Neural cell (in vitro differentiated cells): Measurements from ENCODE around the gene PGA3. TPM values are rescaled to one million over a fixed set of nuclear protein-coding genes. Genes with fewer than 3 reads are reported as not detected.
"Not testable (repeated sequence)": the region's sequence is repeated elsewhere in the genome, so short reads cannot be mapped to it uniquely, and the experiment has no call there.

ENCODE experiments used
- H2AFZ ChIP-seq: fragments of 200-600, 300-800 bp; sonication (generic), shearing (Covaris generic); 2 replicates; pipeline ENCODE4 v1.6.0; 2014; ENCODE audit warnings: low read depth, mild to moderate bottlenecking, antibody characterized with exemption, low read length, moderate library complexity
- H3F3A ChIP-seq: fragments of 200-600 bp; shearing (Covaris generic); 2 replicates; pipeline ENCODE4 v1.6.1; 2016; ENCODE audit warnings: mild to moderate bottlenecking, moderate library complexity, mixed read lengths, antibody characterized with exemption, low read length; ENCODE audit not compliant: insufficient read depth, poor library complexity, severe bottlenecking
- H3K27ac ChIP-seq: fragments of 200-600, 300-800 bp; sonication (generic), shearing (Covaris generic); 2 replicates; pipeline ENCODE4 v1.5.1; 2014; ENCODE audit warnings: mild to moderate bottlenecking, low read length, moderate library complexity
- H3K27me3 ChIP-seq: fragments of 300-800, 200-600 bp; sonication (generic), shearing (Covaris generic); 2 replicates; pipeline ENCODE4 v1.6.0; 2014; ENCODE audit warnings: mild to moderate bottlenecking, low read depth, low read length, moderate library complexity; ENCODE audit not compliant: insufficient read depth
- H3K36me3 ChIP-seq: fragments of 300-800, 200-600 bp; sonication (generic), shearing (Covaris generic); 2 replicates; pipeline ENCODE4 v1.5.1; 2014; ENCODE audit warnings: mild to moderate bottlenecking, antibody characterized with exemption, low read length, moderate library complexity; ENCODE audit not compliant: insufficient read depth
- H3K4me2 ChIP-seq: fragments of 300-800, 200-600 bp; sonication (generic), shearing (Covaris generic); 2 replicates; pipeline ENCODE4 v1.6.0; 2014; ENCODE audit warnings: mild to moderate bottlenecking, low read length
- H3K4me3 ChIP-seq: fragments of 300-800, 200-600 bp; sonication (generic), shearing (Covaris generic); 2 replicates; pipeline ENCODE4 v1.5.1; 2014; ENCODE audit warnings: mild to moderate bottlenecking, low read length, moderate library complexity
- H3K79me2 ChIP-seq: fragments of 200-600 bp; shearing (Covaris generic); replicated peaks from 2 replicates; pipeline ENCODE4 v1.6.0; 2014; ENCODE audit warnings: mild to moderate bottlenecking, low read length, moderate library complexity; ENCODE audit not compliant: insufficient read depth
- H3K9ac ChIP-seq: fragments of 300-800, 200-600 bp; sonication (generic), shearing (Covaris generic); 2 replicates; pipeline ENCODE4 v1.6.1; 2016; ENCODE audit warnings: mild to moderate bottlenecking, low read length, mixed read lengths
- H3K9me2 ChIP-seq: fragments of 200-600 bp; shearing (Covaris generic); 2 replicates; pipeline ENCODE4 v1.6.1; 2016; ENCODE audit warnings: mild to moderate bottlenecking, low read length, mixed read lengths; ENCODE audit not compliant: insufficient read depth
- H3K9me3 ChIP-seq: fragments of 200-600, 300-800 bp; sonication (generic), shearing (Covaris generic); 2 replicates; pipeline ENCODE4 v1.6.1; 2016; ENCODE audit warnings: mild to moderate bottlenecking, mixed run types, low read length, moderate library complexity, mixed read lengths
- H4K20me1 ChIP-seq: fragments of 200-600 bp; shearing (Covaris generic); 2 replicates; pipeline ENCODE4 v1.6.1; 2016; ENCODE audit warnings: mild to moderate bottlenecking, mixed run types; ENCODE audit not compliant: insufficient read depth
- polyA plus RNA-seq: library from polyadenylated mRNA; depleted of rRNA; stranded (reverse); fragments of >200 nt; gene quantifications from 2 replicates; pipeline ENCODE4 v1.2.3, GENCODE V29; 2014

Gene PGA3
- polyA plus RNA-seq, 1 donor from 2014 or later = not detected

DNA sequence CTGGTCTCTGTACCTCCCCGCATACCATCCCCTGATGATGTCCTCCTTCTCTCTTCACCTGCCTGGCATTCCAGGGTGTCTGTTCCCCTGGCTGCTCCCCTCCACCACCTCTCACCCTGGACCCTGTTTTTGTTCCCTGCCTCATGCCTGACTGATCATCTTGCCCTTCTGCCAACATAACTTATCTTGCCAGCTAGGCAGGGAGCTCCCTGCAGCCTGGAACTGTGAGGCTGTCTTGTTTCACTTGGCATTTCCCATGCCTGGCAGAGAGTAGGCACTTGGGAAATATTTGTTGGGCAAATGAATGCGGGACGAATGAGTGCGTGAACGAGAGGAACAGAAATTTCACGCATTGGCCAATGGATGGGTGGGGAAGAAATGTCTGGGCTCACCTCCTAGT is 26.1 kb downstream of the PGA3 start:
- not testable (repeated sequence) for H3K27ac ChIP-seq, H3K27me3 ChIP-seq, H4K20me1 ChIP-seq, H3F3A ChIP-seq, H3K36me3 ChIP-seq, H3K9me2 ChIP-seq, H2AFZ ChIP-seq, H3K79me2 ChIP-seq, H3K4me3 ChIP-seq, H3K4me2 ChIP-seq, H3K9ac ChIP-seq, H3K9me3 ChIP-seq

DNA sequence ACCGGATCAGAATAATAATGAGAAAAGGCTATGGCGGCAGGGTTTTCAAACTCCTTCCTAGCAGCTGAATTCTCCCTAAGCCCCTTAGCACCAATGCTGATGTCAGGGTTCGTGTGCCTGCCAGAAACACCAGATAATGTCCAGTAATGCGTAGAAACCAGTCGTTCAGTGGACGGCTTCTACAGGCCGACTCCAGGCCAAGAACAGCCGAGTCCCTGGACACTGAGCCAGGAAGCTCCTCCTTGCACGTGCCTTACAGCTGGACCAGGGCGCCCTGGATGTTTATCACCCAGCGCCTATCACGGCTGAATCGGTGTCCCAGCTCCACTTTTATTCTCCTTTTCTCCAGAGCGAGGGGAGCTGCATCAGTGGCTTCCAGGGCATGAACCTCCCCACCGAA is 27.7 kb downstream of the PGA3 start:
- H3K9me2 ChIP-seq, H3K4me2 ChIP-seq, H3K9me3 ChIP-seq: not testable (repeated sequence)

DNA sequence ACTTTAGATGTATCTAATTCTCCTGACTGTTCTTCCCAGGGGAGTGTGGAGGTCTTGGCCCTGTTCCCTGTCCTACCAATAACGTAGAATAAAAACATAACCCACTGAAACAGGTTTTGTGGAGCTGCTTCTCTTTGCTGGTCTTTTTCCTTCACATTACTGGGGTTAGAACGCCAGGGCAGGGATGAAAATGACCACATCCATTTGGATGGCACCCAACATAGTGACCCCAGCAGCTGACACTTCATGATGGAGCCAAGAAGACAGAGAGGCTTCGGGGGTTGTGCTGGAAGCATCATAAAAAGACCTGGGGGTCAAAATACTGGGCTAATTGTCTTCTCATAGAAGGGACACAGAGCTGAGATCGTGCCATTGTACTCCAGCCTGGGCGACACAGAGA is 28.3 kb downstream of the PGA3 start:
- not testable (repeated sequence) for H3K27ac ChIP-seq, H3K79me2 ChIP-seq, H2AFZ ChIP-seq, H3K9ac ChIP-seq, H4K20me1 ChIP-seq, H3K27me3 ChIP-seq, H3K4me2 ChIP-seq, H3K4me3 ChIP-seq, H3K9me3 ChIP-seq, H3K9me2 ChIP-seq, H3K36me3 ChIP-seq, H3F3A ChIP-seq

More for the DNA sequence above, 27.7 kb downstream of the PGA3 start:
- H3K27me3 ChIP-seq, H3K27ac ChIP-seq, H4K20me1 ChIP-seq, H3K36me3 ChIP-seq, H3K4me3 ChIP-seq, H2AFZ ChIP-seq, H3K79me2 ChIP-seq, H3K9ac ChIP-seq, H3F3A ChIP-seq: not testable (repeated sequence)

DNA sequence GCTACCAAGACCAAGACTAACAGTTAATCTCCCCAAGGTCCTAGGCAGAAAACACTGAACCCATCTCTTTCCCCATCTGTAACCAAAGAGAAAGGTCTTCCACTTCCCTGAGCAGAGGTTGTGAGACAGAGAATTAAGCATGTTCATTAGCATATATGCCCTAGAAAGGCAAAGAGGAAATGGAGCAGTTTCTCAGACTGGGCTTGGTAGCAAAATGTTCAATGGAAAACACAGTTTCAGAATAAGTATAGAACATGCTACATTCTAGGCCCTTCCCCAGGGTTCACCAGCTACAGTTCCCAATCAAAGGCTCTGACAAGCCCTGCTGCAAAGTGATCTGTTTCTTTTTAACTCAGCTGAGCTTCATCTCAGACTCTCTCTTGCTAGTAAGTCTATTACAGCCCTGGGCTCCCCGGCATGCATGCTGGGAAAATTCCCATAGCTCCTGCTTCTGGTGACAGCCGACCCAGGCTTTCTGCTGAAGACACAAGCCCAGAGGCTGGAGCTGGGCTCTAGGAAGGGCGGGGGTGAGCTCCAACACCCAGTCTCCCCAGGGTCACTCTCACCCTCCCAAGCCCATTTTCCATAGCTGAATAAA is 29.3 kb downstream of the PGA3 start:
- not testable (repeated sequence) for H2AFZ ChIP-seq, H3K27me3 ChIP-seq, H3K4me3 ChIP-seq

DNA sequence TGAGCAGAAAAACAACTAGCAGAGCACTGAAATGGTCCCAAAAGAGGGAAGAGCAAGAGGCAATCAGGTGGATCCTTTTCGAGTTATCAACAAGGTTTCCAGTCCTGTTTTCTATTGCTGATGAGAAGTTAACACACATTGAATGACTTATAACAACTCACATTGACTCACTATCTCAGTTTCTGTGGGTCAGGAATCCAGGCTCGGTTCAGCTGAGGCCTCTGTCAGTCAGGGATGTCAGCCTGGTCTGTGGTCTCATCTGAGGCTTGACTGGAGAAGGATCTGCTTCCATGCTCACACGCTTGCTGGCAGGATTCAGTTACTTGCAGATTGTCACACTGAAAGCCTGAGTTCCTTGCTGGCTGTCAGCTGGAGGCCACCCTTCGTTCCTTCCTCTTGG is 33.8 kb downstream of the PGA3 start:
- H3K27ac ChIP-seq, H3K36me3 ChIP-seq, H2AFZ ChIP-seq, H3K4me3 ChIP-seq, H3K9me2 ChIP-seq, H3K9ac ChIP-seq, H4K20me1 ChIP-seq, H3K79me2 ChIP-seq, H3F3A ChIP-seq, H3K9me3 ChIP-seq, H3K4me2 ChIP-seq, H3K27me3 ChIP-seq: not testable (repeated sequence)

More for the DNA sequence above, 29.3 kb downstream of the PGA3 start:
- not testable (repeated sequence) for H3K9me3 ChIP-seq, H3K9me2 ChIP-seq, H3K4me2 ChIP-seq, H4K20me1 ChIP-seq, H3K36me3 ChIP-seq, H3K79me2 ChIP-seq, H3F3A ChIP-seq, H3K27ac ChIP-seq, H3K9ac ChIP-seq

DNA sequence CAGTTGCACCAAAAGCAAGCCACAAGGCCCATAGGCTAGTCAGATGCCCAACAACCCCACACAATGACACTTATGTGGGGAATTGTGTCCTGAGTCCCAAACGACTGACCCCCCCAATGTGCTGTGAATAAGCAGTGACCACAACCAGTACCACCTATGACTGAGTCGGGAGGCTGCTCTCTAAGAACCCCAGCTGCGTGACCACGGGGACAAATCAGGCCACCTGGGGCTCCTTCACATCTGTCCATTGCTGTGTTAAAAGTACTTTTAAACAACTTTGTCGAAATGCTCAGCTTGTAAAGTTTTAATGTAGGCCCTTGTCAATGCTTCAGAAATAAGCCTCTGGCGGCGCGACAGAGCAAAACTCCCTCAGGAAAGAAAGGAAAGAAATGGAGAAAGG is 37.0 kb downstream of the PGA3 start:
- not testable (repeated sequence) for H3F3A ChIP-seq, H3K9me3 ChIP-seq, H3K27ac ChIP-seq, H3K9me2 ChIP-seq, H2AFZ ChIP-seq, H4K20me1 ChIP-seq, H3K27me3 ChIP-seq, H3K4me2 ChIP-seq, H3K4me3 ChIP-seq, H3K9ac ChIP-seq, H3K36me3 ChIP-seq, H3K79me2 ChIP-seq

DNA sequence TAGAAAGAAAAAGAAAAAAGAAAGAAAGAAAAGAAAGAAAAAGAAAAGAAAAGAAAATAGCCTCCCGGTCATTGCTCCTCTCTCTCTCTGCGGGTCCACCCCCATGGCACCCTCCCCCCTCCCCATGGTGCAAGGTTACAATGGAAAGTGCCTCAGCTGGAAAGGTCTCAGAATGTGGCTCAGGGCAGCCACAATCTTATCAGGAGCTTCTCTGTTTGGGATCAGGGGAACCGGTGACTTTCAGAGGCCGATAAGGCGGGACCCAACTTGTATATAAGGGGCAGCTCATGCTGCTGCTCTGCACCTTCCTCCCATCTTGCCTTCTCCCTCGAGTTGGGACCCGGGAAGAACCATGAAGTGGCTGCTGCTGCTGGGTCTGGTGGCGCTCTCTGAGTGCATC is 37.6 kb downstream of the PGA3 start, which contains the start of gene PGA5:
Gene PGA5, plus strand, starts transcription at position 301 of the 400 bp plus-strand sequence. Its CDS starts 52 bp downstream, at position 353.
- H4K20me1 ChIP-seq, H3K79me2 ChIP-seq, H3K27ac ChIP-seq, H2AFZ ChIP-seq, H3K9me3 ChIP-seq, H3K36me3 ChIP-seq, H3K9me2 ChIP-seq, H3F3A ChIP-seq, H3K9ac ChIP-seq, H3K4me3 ChIP-seq, H3K4me2 ChIP-seq, H3K27me3 ChIP-seq: not testable (repeated sequence)

DNA sequence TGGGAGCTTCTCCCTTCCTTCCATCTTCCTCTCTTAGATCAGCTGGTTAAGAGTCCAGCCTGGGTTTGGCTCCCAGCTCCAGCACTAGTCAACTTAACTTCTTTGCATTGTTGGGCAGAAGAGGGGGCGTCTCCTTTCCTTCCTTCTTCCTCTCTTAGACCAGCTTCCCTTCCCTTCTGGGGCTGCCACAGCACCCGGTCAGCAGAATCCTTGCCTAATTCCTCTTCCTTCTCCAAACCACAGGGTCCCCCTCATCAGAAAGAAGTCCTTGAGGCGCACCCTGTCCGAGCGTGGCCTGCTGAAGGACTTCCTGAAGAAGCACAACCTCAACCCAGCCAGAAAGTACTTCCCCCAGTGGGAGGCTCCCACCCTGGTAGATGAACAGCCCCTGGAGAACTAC is 38.2 kb downstream of the PGA3 start:
- H3K27me3 ChIP-seq, H3K4me2 ChIP-seq, H3K27ac ChIP-seq, H3K79me2 ChIP-seq, H3K36me3 ChIP-seq, H4K20me1 ChIP-seq, H3K9me3 ChIP-seq, H3K9me2 ChIP-seq, H3K4me3 ChIP-seq, H2AFZ ChIP-seq, H3K9ac ChIP-seq, H3F3A ChIP-seq: not testable (repeated sequence)
